DMS153 treated with DMSO at 0.1 percent for 48 hours (cell line): Measurements from ENCODE around the gene RASGRP1.

Experiments used
- DNase-seq: peaks from one replicate; lab custom pipeline; 2025; ENCODE audit not compliant: unreplicated experiment; lab: John Stamatoyannopoulos, UW

The RASGRP1 gene

DNA sequence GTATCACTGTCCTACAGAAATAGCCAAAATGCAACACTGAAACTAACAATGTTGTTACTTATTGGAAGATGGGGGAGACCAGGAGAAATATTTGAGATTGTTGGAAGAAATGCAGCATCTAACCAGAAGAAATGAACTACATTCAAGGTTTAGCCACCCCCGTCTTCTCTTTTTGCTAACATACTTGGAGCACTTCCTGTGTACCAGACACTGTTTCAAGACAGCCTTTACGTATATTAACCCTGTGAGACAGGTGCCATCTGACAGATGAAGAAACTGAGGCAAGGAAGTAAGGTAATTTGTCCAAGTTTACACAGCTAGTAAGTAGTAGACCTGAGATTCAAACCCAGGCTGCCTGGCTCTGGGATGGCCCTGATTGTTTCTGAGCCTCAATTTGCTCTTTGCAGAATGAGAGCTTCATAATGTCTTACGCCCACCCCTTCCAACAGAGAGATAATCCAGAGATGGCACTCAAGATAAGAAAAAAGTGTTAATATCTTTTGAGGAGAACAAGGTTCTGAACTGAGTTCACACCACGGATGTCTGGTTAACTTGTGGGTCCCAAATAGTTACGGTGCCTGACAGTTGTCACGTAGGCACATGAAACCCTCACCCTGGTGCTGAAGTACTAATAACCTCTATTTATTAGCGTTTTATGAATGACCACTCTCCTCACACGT lies 26.1 kb downstream of the RASGRP1 start:
- DNase-seq, result no peak

DNA sequence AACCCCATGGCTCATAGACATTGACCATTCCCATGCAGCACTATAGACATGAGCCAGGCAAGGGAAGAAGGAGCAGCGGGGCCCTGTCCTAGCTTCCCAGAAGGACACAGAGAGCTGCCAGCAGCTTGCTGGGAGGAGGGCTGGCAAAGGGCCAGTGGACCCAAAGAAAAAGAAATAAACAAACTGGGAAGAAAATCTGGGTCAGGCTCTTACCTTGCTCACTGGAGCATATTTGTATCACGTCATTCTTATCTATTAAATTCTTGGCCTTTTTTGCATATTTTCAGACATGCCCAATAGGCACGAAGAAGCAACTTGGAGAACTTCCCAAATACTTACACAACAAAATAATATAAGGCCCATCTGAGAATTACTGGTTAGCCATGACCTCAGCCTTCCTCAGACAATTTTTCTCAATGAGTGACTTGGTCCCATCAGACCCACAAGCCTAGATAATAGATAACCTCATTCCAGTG lies 28.4 kb downstream of the RASGRP1 start:
- no peak for DNase-seq

DNA sequence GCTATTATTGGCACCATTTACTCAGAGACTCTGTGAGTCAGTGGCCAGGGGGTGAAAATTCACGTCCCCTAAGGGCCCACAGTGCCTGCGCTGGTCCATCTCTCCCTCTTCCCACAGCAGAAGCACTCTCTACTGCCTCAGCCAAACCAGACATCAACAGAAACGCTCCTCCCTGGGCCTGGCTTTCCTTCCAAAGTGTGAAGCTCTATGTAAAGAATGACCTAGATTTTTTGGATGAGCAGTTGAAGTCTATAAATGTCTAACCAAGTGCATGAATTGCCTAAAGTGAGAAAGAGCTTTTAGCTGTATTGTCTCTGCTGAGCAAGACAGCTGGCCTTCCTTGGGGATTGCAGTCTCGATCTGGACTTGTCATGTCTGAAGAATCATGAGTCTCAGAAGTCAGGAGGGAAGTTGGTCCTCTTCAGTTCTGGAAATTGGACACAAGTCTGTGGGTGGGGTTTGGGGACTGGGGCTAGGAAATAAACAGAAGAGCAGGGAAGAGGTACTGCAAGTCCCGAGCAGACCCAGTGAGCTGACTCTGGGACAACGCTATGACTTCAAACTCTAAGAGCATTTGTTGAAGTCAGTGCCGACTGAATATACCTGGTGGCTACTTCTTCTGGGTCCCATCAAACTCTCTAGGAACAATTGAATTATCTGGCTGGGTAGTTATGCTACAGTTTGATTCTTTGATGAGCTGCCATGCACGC lies 29.0 kb downstream of the RASGRP1 start:
- no peak for DNase-seq

DNA sequence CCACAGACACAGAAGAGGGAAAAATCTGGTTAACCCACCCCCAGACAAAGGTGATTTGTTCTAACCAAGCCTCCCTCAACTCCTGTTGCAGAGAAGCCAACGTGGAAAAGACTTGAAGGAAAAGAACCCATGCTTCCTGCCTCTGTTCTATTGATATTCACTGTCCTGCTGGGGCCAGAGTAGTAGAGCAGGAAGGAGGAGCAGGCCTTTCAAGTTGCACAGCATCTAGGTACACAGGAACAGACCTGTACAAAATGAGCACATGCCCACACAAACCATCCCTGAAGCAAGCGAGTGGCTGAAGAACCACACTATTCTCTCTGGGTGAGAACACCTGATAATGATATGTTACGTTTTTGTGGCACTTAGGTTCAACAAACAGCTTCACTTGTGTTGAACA lies 29.9 kb downstream of the RASGRP1 start:
- DNase-seq, result no peak

DNA sequence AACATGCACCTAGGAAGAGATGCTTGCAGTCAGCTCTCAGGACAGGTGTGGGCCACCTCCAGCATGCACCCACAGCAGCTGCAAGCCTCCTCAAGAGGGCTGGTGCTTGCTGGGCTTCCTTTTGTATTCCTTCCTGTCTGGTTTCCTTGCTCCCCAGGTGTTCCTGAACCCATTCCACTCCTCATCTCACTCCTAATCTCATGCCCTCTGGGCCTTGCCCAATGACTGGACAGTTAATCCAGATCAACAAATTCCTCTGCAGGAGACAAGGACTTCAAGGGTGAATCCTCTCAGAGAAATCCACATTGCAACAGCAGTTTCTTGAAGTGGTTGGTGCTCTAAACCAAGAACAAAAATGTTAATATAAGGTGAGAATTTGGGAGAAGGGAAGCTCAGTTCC lies 30.7 kb downstream of the RASGRP1 start:
- no peak for DNase-seq

DNA sequence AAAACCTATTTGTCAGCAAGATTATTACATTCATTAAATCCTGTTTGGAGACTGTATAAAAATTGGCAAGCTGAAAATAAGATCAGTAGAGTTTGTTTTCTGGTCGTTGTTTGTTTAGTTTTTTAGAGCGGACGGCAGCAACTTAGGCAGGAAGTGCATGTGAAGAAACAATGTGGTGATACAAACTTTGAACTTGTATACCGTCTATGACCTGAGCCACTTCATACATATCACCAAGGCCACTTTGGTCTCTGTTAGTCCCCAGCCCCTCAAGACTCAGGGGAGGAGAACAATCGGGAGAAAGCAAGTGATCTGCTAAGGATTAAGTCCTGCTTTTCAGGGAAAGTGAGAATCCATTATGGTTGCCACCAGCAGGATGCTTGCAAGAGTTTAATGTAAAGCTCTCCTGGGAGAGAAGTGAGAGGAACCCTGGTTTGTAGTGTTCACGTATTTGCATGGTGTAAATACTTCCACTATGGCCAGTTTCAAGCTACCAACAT lies 31.1 kb downstream of the RASGRP1 start:
- no peak for DNase-seq

DNA sequence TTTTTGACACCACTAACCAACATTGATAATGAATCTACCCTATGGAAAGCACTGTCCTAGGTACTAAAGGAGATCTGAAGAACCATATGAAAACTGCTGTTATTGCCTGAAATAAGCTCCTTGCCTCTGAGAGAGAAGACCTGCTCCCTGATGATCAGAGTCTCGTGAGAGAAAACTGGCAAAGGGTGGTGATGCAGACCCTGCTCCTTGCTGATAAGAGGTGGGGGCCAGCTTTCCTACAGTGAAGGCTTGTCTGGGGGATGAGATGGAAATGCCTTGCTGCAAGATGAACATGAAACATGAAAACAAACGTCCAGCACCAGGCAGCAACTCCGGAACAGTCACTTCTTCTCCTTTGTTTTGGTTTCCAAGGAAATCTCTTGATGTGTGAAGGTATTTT lies 31.9 kb downstream of the RASGRP1 start:
- no peak for DNase-seq

DNA sequence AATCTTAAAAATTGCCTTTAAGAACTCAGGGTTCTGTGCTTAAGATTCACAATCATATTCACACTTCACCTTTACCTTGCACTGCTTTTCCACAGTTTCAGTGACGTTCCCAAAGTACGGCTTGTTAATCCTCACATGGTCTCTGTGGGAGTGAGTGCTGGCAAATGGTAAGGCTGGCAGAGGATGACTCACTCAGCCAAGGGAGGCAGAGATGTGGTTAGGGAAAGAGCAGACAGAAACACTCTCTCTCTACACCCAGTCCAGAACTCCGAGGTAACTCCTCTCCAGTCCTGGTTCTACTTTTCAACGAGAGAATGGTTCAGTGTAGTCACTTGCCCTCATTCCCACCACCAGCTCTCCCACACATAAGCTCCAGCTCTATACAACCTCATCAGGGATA lies 33.1 kb downstream of the RASGRP1 start:
- no peak for DNase-seq

DNA sequence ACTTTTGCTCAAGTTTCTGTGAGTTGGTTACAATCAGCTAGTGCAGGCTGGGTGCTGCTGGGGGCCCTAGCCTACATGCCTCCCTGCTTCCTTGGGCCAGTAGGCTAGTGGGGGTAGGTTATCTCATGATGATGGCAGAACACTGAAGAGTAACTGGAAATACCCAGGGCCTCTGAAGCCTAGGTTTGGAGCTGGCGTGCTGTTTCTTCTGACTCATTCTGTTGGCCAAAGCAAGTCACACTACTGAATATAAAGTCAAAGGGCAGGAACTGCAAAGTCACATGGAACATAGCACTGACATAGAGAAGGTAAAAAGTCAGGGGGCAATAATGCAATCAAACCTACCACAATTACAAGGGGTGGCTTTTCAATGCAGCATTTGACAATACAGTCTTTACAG lies 34.5 kb downstream of the RASGRP1 start:
- no peak for DNase-seq

DNA sequence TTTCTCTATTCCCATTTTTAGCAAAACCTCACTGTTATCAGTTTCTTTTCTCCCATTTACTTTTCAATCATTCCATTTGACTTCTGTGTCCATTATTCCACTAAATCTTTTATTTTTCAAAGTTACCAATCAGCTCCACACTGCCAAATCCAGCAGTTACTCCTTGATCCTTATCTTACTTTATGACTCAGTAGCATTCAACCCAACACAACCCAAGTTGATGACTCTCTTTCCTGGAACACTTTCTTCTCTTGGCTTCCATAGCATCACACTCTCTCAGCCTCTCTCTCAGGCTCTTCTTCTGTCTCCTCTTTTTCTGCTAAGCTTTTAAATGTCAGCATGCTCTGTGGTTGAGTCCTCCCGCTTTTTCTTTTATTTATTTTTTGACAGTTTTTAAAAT lies 36.3 kb downstream of the RASGRP1 start:
- no peak for DNase-seq

DNA sequence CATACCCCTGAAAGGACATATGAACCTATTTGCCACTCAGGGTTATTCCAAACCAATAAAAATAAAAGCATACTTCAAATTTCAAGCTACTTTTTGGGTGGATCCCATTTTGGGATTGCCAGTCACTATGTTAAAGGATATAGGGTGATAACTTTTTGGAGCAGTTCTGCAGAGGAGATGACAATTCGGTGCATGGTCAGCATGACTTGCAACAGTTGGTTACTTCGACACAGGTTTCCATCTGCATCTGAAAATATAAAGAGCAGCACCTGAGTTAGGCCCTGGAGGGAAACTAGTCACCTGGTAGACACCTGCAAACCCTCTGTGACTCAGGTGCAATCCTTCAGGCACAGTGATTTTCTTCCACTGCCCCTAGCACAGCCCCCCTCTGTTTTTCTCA lies 38.5 kb downstream of the RASGRP1 start:
- no peak for DNase-seq

DNA sequence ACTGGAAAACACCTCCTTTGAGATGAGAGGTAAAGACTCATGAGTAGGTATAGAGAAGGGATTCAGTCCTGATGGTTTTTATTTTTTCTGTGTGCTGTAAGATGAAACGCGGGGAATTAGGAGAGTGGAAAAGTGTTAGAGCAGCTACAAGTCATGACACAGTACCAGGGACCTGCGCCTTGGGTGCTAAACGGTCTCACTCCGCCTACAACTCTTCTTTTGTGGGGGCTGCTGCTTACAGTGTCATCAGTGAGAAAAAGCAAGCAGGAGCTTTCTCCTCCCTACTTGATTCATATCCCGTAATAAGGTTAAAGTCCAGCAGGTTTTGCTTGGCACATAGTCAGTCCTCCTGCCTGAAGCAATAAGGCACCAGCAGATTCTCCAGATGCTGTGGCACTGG lies 39.1 kb downstream of the RASGRP1 start:
- DNase-seq, result no peak

DNA sequence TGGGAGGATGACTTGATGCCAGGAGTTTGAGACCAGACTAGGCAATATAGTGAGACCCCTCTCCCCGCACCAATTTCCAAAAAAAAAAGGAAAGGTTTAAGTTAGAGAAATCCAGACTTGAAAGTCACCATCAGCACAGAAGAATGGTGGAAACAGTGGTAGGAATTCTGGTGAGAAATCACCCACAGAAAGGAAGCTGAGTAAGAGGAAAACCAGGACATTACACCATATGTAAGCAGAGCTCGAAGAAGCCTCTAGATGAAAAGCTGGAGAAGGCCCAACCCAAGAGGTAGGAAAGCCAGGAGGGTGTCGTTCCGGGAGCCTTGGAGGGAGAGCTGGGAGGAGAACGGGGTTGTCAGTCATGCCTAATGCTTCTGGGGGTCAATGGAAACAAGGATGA lies 40.5 kb downstream of the RASGRP1 start:
- DNase-seq, result no peak

DNA sequence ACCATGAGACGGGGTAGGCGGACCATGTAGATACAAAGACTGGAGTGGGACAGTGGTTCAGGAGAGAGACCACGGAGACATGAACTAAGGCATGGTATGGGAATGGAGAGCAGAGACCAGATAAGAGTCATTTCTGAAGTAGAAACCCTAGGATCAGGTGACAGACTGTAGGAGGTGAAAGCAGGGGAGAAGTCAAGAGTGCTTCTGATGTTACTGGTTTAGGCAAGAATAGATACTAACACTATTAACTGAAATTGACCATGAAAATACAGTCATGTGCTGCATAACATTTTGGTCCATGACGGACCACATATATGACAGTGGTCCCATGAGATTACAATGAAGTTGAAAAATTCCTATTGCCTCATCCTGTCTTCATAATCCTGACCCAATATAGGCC lies 41.7 kb downstream of the RASGRP1 start:
- DNase-seq, result no peak

DNA sequence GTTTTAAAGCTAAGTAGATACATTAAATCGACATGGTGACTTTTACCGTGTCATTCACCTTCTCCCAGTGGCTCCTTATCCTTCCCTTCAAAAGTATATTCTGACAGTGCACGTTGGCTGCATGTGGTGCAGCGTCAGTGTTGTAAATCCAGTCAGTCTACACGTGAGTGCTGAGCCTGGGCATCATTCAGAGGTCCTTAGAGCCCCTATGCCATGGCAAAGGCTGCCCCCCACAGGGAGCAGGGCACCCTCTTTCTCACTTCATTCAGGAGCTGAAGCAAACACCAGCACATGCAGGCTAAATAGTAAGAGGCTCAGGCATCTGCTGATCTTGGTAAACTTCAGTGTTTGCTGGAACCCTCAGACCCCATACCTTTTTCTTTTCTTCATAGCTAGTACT lies 43.3 kb downstream of the RASGRP1 start:
- no peak for DNase-seq

DNA sequence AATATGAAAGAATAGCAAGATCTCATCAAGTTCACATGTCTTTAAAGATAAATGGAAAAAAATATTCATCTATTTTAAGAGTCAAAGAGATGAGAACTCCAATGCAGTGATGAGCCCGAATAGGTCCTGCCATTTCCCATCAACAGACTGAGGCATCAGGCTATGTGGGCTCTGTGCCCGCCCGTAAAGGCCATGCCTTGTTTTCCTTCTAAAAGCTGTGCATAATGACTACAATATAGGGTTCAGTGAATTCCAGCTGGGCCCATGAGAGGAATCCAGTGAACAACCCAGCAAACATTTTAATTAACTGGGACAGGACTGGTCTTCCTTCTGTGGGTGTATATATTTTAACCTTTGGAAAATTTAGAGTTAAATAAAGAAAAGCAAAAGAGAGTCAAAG lies 44.6 kb downstream of the RASGRP1 start:
- DNase-seq, result no peak

DNA sequence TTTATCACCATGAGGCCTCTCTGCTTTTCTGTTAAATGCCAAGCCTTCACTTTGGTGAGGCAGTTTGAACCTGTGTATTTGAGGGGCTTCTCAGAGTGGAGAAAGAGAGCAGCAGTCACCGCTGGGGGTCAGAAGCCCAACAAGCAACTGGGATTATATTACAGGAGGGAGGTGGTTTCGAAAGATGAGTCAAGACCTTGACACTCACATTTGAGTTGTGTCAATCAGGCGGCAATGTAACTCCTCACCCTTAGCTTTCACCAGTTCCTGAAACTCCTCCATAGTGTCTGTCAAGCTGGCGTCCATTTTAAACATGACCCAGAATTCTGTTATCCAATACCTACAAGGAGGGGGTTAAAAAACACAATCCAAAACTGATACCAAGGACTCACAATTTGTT lies 46.5 kb downstream of the RASGRP1 start:
- no peak for DNase-seq

DNA sequence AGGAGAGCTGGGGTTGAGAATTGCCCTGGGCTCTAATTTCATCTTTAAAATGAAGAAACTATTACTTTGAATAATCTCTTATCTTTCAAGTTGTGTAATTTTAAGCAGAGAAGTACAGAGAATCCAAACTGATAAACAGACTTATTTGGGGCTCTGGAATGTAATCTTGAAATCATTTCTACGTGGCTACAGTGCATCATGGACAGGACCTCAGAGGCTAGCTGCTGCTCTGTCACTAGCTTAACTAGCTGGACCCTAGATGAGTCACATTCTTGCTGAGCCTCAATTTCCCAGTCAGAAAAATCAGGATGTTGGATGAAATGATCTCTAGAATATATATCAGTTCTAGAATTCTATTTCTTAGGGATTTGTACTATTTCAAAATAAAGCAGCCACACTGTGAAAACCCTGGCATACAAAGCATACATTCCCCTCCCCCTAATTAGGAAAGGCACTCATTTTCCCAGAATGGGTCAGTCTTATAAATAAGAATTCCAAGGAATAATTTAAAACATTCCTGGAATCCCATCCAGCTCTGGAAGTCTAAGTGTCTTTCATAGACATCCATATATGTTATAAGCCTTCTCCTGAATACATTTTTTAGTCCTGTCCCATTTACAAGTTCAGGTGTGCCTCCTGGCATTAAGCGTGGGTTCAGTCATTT lies 47.2 kb downstream of the RASGRP1 start:
- no peak for DNase-seq

DNA sequence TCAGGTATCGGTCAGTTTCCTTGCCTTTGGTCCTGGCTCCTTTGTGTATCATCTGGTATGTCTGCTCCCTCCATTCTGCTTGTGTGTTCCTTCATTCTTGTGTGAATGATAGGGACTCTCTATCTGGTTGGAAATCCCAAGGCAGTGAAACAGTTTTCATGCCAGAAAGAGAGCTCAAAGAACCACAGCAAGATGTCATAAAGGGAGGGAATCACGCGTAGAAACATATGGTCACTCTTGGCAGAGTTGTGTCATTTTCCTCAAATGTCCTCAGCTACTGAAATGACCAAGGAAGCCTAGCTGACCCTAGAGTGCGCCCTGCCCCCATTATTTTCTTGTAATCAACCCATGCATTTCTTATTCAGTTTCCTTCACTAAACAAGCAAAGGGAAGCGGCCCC lies 48.0 kb downstream of the RASGRP1 start:
- no peak for DNase-seq

DNA sequence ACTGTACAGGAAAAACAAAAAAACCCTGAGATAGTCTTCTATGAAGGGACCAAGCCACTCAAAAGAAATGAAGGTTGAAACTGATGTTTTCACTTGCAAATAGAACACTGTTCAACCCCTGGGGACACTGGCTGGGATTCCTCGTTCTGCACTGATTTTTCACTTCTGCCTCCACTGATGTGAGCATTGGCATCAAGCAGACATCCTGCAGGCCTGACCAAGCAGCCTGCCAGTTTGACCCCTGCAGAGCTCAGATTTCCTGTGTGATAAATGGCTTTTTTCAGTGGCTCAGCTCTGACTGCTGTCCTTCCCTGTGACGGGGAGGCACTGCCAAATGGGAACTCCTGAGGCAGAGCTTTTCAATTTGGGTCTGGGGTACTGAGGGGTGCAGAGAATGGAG lies 50.0 kb downstream of the RASGRP1 start:
- no peak for DNase-seq

DNA sequence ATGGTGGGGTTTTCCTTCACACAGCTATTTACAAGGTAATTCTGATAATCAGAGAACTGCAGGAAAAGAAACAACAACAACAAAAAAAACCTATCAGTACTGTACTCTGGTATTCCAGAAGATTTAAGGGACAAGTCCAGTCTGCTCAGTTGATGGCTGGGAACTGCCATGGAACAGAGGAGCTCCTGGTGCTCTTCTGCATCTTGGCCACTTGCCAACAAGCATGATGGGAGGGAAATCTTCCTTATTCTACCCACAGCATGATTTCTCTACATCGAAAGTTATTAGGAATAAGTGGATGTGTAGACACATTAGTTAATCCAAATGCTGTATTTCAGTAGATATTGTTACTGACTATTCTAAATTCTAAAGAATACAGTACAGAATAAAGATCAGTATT lies 51.7 kb downstream of the RASGRP1 start:
- no peak for DNase-seq

DNA sequence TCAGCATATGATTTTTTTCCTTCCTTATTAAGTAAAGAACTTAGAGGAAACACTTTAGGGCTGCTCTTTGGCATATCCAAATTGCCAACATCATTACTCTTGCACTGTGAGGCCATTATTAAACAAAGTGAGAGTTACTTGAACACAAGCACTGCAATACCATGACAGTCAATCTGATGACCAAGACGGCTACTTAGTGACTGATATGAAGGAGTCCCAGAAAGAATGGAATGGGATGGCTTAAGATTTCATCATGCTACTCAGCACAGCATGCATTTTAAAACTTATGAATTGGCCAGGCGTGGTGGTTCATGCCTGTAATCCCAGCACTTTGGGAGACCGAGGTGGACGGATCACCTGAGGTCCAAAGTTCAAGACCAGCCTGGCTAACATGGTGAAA lies 55.5 kb downstream of the RASGRP1 start:
- DNase-seq, result no peak
